A549 (cell line): ENCODE measurements around the gene SUMO3.

Experiments used
- CEBPB ChIP-seq, 2 experiments: fragments of >200 bp in 1 of 2; sonication (Bioruptor Twin) in 1 of 2; formaldehyde crosslinking in 1 of 2; IDR thresholded peaks; 2 replicates each; pipeline ENCODE4 v1.6.1; 2012 to 2016
- CTCF ChIP-seq: fragments of >200 bp; sonication (Bioruptor Twin); formaldehyde crosslinking; IDR thresholded peaks from 3 replicates; pipeline ENCODE4 v1.5.1; 2016

GRCh38 chr21:44819283-44820243 lies 1.7 kb upstream of the SUMO3 start:
- TF ChIP-seq CEBPB (IDR thresholded peaks at IDR 0.05), result no peak
- no peak for TF ChIP-seq CTCF
